GM18508 (cell line): ENCODE results near the gene POGK.
"Not testable (repeated sequence)": the region's sequence is repeated elsewhere in the genome, so short reads cannot be mapped to it uniquely, and the experiment has no call there.

Experiments used
- ATAC-seq: cut with Tn5 transposase; IDR thresholded peaks from one replicate; pipeline ENCODE4 v1.9.1; 2021; ENCODE audit warnings: moderate number of reproducible peaks; ENCODE audit not compliant: insufficient read depth, unreplicated experiment

The POGK gene, protein sequence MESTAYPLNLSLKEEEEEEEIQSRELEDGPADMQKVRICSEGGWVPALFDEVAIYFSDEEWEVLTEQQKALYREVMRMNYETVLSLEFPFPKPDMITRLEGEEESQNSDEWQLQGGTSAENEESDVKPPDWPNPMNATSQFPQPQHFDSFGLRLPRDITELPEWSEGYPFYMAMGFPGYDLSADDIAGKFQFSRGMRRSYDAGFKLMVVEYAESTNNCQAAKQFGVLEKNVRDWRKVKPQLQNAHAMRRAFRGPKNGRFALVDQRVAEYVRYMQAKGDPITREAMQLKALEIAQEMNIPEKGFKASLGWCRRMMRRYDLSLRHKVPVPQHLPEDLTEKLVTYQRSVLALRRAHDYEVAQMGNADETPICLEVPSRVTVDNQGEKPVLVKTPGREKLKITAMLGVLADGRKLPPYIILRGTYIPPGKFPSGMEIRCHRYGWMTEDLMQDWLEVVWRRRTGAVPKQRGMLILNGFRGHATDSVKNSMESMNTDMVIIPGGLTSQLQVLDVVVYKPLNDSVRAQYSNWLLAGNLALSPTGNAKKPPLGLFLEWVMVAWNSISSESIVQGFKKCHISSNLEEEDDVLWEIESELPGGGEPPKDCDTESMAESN

GRCh38 chr1:166838766-166839599 lies at the start of gene POGK:
POGK (plus strand) TSS chr1:166839475; CDS start chr1:166840957, 1,482 bp downstream.
- peak; percentile 87 for ATAC-seq

DNA sequence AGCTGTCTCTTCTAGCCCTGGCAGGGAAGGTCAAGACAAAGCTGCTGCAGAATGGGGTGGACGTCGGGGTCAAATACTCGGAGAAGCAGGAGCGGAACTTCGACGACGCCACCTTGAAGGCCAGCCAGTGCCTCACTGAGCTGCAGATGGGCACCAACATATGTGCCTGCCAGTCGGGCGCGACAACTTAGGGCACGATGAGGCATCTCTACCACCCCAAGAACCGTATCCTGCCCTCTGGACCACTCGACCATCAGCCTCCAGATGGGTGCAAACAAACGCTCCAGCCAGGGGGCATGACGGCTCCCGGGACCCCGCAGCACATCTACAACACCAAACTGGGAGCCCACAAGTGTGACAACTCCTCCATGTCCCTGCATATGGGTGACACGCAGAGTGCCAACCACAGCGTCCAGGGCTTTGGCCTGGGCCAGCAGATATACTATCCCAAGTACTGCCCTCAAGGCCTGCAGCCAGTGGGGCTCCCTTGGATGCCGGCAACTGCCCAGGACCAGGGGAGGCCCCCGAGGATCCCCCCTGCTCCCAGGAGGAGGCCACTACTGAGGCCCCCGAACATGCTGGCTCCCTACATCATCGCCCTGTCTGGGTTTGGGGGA lies 42.5 kb upstream of the POGK start:
- ATAC-seq = no peak

GRCh38 chr1:166808952-166809351 lies 30.3 kb upstream of the POGK start:
- ATAC-seq = no peak

DNA sequence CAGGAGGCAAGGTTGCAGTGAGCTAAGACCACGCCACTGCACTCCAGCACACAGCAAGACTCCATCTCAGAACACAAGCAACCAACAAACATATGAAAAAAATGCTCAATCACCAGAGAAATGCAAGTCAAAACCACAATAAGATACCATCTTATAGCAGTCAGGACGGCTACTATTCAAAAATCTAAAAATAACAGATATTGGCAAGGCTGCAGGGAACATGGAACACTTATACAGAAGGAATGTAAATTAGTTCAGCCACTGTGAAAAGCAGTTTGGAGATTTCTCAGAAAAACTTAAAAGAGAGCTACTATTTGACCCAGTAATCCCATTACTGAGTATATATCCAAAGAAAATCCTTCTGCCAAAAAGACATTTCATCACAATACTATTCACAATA lies 27.6 kb upstream of the POGK start:
- ATAC-seq = no peak

GRCh38 chr1:166813508-166814223 lies 25.6 kb upstream of the POGK start:
- ATAC-seq = no peak

DNA sequence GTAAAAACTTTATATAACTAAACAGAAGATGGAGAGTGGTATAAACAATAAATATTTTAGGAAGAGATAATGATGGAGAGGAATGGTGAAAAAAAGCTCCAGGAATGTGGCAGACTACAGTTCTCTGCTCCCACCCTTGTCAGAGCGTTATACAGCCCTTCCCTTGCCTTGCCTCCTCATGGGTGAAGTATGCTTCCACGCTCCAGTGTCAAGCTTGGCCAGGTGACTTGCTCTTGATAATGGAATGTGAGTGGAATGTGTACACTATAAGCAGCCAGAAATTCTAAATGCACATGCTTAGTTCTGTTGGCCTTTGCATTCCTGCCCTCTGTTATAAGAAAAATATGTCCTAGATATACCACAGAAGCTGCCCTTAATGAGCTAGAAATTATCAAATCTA lies 24.7 kb upstream of the POGK start:
- ATAC-seq = no peak

DNA sequence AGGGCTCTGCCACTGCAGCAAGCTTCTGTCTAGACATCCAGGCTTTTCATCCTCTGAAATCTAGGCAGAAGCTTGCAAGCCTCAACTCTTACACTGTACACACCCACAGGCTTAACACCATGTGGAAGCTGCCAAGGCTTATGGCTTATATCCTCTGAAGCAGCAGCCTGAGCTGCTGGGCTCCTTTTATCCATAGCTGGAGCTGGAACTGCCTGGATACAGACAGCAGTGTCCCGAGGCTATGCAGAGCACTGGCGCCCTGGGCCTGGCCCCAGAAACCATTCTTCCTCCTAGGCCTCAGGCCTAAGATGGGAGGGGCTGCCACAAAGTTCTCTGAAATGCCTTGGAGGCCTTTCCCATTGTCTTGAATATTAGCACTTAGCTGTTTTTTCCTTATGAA lies 19.3 kb upstream of the POGK start:
- no peak for ATAC-seq

GRCh38 chr1:166822385-166822784 lies 16.9 kb upstream of the POGK start:
- ATAC-seq = no peak

DNA sequence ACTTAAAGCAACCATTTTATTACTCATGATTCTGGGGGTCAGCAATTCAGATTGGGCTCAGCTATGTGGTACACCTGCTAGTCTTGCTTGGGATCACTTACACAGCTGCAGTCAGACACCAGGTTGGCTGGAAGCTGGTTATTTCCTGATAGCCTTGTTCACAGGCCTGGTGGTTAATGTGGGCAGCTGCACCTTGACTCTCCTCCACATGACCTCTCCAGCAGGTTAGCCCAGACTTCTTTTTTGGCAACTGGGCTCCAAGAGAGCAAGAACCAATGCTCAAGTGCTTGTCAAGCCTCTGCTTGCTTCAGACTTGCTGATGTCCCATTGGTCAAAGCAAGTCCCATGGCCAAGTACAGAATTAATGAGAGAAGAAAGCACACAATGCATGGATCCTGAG lies 11.8 kb upstream of the POGK start:
- no peak for ATAC-seq

- not testable (repeated sequence) for ATAC-seq
Observed at GRCh38 chr1:166829762-166830161, 9.5 kb upstream of the POGK start.

GRCh38 chr1:166836733-166837132 lies 2.5 kb upstream of the POGK start:
- no peak for ATAC-seq

DNA sequence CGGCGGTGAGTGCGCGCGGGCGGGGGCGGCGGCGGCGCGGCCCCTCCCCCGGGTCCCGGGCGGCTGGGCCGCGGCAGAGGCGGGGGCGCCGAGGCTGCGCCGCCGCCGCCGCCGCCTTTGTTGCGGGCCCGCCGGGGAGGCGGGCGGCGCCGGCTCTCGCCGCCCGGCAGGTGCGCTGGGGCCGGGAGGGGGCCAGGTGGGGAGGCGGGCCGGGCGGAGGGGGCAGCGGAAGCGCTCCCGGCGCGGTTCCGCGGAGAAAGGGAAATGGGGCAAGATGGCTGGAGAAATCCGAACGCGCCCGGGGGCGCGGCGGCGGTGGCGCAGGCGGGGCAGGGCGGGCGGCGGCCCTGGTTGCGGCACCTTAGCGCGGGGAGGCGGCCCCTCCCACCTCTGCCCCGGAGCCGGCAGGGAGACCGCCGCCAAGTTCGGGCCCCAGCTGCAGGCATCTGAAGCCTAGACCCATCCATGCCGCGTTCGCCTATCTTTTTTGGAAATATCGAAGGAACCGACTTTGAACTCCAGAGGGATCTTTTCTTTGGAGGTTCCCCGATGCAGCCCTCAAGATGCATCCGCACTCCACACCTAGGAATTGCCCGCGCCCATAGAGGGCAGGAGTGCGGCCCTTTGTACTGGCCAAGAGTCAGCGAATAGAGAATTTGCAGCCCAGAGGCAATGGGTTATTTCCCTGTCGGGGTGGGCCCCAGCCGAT lies 479 bp downstream of the POGK start:
- no peak for ATAC-seq

DNA sequence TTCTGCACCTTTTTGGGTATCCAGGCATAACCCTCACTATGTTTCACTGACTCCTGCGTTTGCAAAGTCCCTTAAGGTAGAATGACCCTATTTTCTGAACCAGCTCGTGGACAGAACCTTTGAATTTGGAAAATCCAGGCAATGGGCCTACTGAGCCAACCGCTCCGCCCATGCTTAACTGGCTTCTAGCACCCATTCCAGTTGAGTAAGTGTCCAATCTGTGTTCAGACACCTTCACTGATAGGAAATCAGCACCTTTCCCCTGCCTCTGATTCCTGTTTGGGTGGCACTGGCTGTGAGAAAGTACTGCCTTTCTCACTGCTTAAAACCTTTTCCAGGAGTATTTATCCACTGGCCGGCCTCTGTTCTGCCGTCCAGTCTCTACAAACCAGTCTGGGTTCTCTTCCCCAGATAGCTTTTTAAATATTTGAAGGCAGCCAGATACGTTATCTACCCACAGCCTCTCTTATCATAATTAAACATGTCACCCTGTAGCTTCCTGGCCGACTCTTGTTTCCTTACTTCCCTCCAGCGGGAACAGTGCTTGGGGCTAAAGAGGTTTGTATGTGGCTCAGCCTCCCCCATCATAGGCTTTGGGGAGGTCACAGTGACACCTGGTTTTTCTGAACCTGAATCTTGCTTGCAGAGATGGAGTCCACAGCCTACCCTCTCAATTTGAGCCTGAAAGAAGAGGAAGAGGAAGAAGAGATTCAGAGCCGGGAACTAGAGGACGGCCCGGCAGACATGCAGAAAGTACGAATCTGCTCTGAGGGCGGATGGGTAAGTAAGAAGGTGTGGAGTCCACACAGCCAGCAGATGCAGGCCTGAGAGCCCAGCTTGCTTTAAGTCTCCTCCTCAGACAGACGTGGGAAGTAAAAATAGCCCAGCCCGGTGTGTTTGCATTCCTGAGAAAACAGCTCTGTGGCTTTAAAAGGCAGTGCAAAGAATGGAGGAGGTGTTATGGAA lies 1.3 kb downstream of the POGK start:
- ATAC-seq = no peak

- no peak for ATAC-seq
Observed at GRCh38 chr1:166843322-166843721, 4.0 kb downstream of the POGK start.

- ATAC-seq = no peak
Observed at GRCh38 chr1:166843769-166844596, 4.7 kb downstream of the POGK start.

DNA sequence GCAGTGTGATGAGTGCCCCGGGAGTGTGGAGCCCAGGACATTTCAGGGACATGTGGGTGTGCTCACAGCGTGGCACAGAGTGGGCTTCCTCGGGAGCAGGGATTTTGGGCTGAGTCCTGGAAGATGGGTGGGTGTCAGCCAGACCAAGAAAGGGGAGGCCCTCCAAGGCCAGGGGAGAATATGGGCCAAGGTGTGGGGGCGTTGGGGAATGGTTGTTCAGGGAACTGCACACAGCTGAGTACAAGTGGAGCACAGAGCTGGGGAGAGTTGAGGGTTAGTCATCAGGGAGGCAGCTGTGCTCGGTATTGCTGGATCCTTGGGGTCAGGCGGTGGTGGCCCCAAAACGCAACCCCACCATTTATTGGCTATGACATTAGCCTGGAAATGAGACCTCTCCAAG lies 5.5 kb downstream of the POGK start:
- no peak for ATAC-seq

- no peak for ATAC-seq
Observed at GRCh38 chr1:166848193-166848592, 8.9 kb downstream of the POGK start.
